H1 (cell line): Measurements from ENCODE around the gene NDUFA5. TPM values are rescaled to one million over a fixed set of nuclear protein-coding genes. Genes with fewer than 3 reads are reported as not detected.

Experiments
- CTCF ChIA-PET: fragments of 300-600 bp; sonication (Branson Sonifier 250); formaldehyde crosslinking; loops from one replicate; lab custom pipeline; 2021; ENCODE audit not compliant: partially characterized antibody; lab: Charles Lee
- POLR2A ChIA-PET: fragments of 300-600 bp; sonication (Branson Sonifier 250); formaldehyde crosslinking; loops from one replicate; lab custom pipeline; 2021; ENCODE audit warnings: inconsistent platforms; ENCODE audit not compliant: partially characterized antibody; lab: Charles Lee
- DNase-seq, 2 experiments: peaks; one replicate each; pipeline versions ENCODE4 v3.0.0 to v3.0.0-alpha.2; 2010 to 2022; ENCODE audit warnings: low spot score in 2 of 2, low read depth in 1 of 2, mixed read lengths in 1 of 2
- FAIRE-seq: peaks from 2 replicates; lab custom pipeline; 2011; peaks lifted over from hg19 to GRCh38; lab: Jason Lieb, UNC
- H2AFZ ChIP-seq: 2 replicates; pipeline ENCODE4 v1.8.1; 2012; ENCODE audit warnings: low read length, inconsistent platforms
- H2AK5ac ChIP-seq: 2 replicates; pipeline ENCODE4 v1.6.1; 2013; ENCODE audit warnings: low read depth, low read length
- H2BK120ac ChIP-seq: replicated peaks from 2 replicates; pipeline ENCODE3; 2013; ENCODE audit warnings: low read depth, low read length, inconsistent platforms
- H2BK12ac ChIP-seq: 2 replicates; pipeline ENCODE4 v1.6.1; 2013; ENCODE audit warnings: low read depth, low read length
- H2BK15ac ChIP-seq: 2 replicates; pipeline ENCODE4 v1.6.1; 2013; ENCODE audit warnings: low read length
- H2BK20ac ChIP-seq: 2 replicates; pipeline ENCODE4 v1.6.1; 2013; ENCODE audit warnings: low read length
- H2BK5ac ChIP-seq: 2 replicates; pipeline ENCODE4 v1.6.1; 2013; ENCODE audit warnings: low read depth, low read length
- H3K14ac ChIP-seq: 2 replicates; pipeline ENCODE4 v1.6.1; 2013; ENCODE audit warnings: inconsistent platforms; ENCODE audit not compliant: insufficient read length
- H3K18ac ChIP-seq: 2 replicates; pipeline ENCODE4 v1.6.1; 2013; ENCODE audit warnings: low read length; ENCODE audit errors: extremely low read depth
- H3K23ac ChIP-seq: 2 replicates; pipeline ENCODE4 v1.6.1; 2013; ENCODE audit warnings: inconsistent platforms; ENCODE audit not compliant: insufficient read length
- H3K23me2 ChIP-seq: 2 replicates; pipeline ENCODE4 v1.6.1; 2013; ENCODE audit warnings: low read depth, low read length
- H3K27ac ChIP-seq: 2 replicates; pipeline ENCODE4 v1.6.1; 2011; ENCODE audit warnings: low read depth, low read length, inconsistent platforms
- H3K27me3 ChIP-seq, 4 experiments: replicated peaks in 1 of 4; 1 replicate in 1 of 4; 2 replicates in 3 of 4; pipeline versions ENCODE4 v1.6.1 to v1.8.1; 2011 to 2013; ENCODE audit warnings: low read length in 3 of 4, mild to moderate bottlenecking in 3 of 4, inconsistent platforms in 2 of 4, mixed read lengths in 2 of 4, moderate library complexity in 1 of 4; ENCODE audit not compliant: control insufficient read depth in 3 of 4, insufficient read depth in 3 of 4; ENCODE audit errors: extremely low read depth in 1 of 4
- H3K36me3 ChIP-seq, 4 experiments: 2 replicates each; pipeline versions ENCODE4 v1.6.1 to v1.8.1; 2011 to 2013; ENCODE audit warnings: mild to moderate bottlenecking in 4 of 4, low read length in 3 of 4, moderate library complexity in 2 of 4, control low read depth in 1 of 4, inconsistent platforms in 1 of 4; ENCODE audit not compliant: insufficient read depth in 4 of 4, control insufficient read depth in 2 of 4
- H3K4ac ChIP-seq: replicated peaks from 2 replicates; pipeline ENCODE3; 2013; ENCODE audit warnings: low read length, low read depth, mixed read lengths, inconsistent platforms; ENCODE audit not compliant: insufficient read length
- H3K4me1 ChIP-seq, 4 experiments: replicated peaks in 1 of 4; 1 replicate in 1 of 4; 2 replicates in 3 of 4; pipeline versions ENCODE4 v1.6.1 to v1.8.1; 2011 to 2013; ENCODE audit warnings: low read length in 3 of 4, inconsistent platforms in 2 of 4, mixed read lengths in 1 of 4; ENCODE audit not compliant: insufficient read depth in 4 of 4, control insufficient read depth in 3 of 4
- H3K4me2 ChIP-seq, 2 experiments: 2 replicates each; pipeline versions ENCODE4 v1.6.1 to v1.8.1; 2011 to 2013; ENCODE audit warnings: low read depth in 2 of 2, low read length in 2 of 2, control low read depth in 1 of 2, inconsistent platforms in 1 of 2, mild to moderate bottlenecking in 1 of 2; ENCODE audit not compliant: insufficient read depth in 1 of 2
- H3K4me3 ChIP-seq, 4 experiments: fragments of 200-600, 300-600 bp in 1 of 4; sonication (generic), shearing (Covaris generic), sonication (Bioruptor Twin) in 1 of 4; 2 replicates each; pipeline versions ENCODE4 v1.5.1 to v1.8.1; 2011 to 2016; ENCODE audit warnings: low read length in 4 of 4, low read depth in 3 of 4, control low read depth in 2 of 4, inconsistent platforms in 2 of 4, mild to moderate bottlenecking in 2 of 4, mixed read lengths in 1 of 4, moderate library complexity in 1 of 4; ENCODE audit not compliant: insufficient read depth in 2 of 4; ENCODE audit errors: extremely low read depth in 1 of 4
- H3K56ac ChIP-seq: replicated peaks from 2 replicates; pipeline ENCODE3; 2013; ENCODE audit warnings: low read depth, mild to moderate bottlenecking, mixed read lengths, low read length, inconsistent platforms; ENCODE audit not compliant: insufficient read length
- H3K79me1 ChIP-seq: 2 replicates; pipeline ENCODE4 v1.6.1; 2013; ENCODE audit warnings: low read depth, low read length, control low read depth
- H3K79me2 ChIP-seq, 2 experiments: 2 replicates each; pipeline versions ENCODE4 v1.6.1 to v1.8.1; 2012 to 2013; ENCODE audit warnings: low read length in 2 of 2, mild to moderate bottlenecking in 2 of 2, inconsistent platforms in 1 of 2; ENCODE audit not compliant: insufficient read depth in 2 of 2, control insufficient read depth in 1 of 2
- H3K9ac ChIP-seq, 4 experiments: replicated peaks in 1 of 4; 1 replicate in 1 of 4; 2 replicates in 3 of 4; pipeline versions ENCODE4 v1.6.1 to v1.8.1; 2011 to 2013; ENCODE audit warnings: low read depth in 3 of 4, low read length in 3 of 4, control low read depth in 2 of 4, mild to moderate bottlenecking in 2 of 4, moderate library complexity in 2 of 4, inconsistent platforms in 1 of 4; ENCODE audit errors: extremely low read depth in 1 of 4
- H3K9me3 ChIP-seq, 2 experiments: 2 replicates each; pipeline versions ENCODE4 v1.6.1 to v1.8.1; 2012 to 2013; ENCODE audit warnings: mild to moderate bottlenecking in 2 of 2, moderate library complexity in 2 of 2, control low read depth in 1 of 2, inconsistent platforms in 1 of 2, low read depth in 1 of 2, low read length in 1 of 2, mixed read lengths in 1 of 2; ENCODE audit not compliant: insufficient read depth in 2 of 2
- H4K20me1 ChIP-seq, 2 experiments: replicated peaks in 1 of 2; 2 replicates each; pipeline versions ENCODE3 to v1.8.1; 2011 to 2013; ENCODE audit warnings: inconsistent platforms in 2 of 2, low read length in 2 of 2, mild to moderate bottlenecking in 1 of 2; ENCODE audit not compliant: insufficient read depth in 2 of 2, control insufficient read depth in 1 of 2
- H4K5ac ChIP-seq: 2 replicates; pipeline ENCODE4 v1.6.1; 2013; ENCODE audit warnings: low read length, low read depth, mixed read lengths, inconsistent platforms; ENCODE audit not compliant: insufficient read length
- H4K8ac ChIP-seq: 2 replicates; pipeline ENCODE4 v1.8.0; 2013; ENCODE audit warnings: mild to moderate bottlenecking, moderate library complexity, low read length, inconsistent platforms; ENCODE audit not compliant: insufficient read depth; ENCODE audit errors: extremely low read depth
- H4K91ac ChIP-seq: replicated peaks from 2 replicates; pipeline ENCODE3; 2013; ENCODE audit warnings: low read length, mixed read lengths, inconsistent platforms; ENCODE audit not compliant: insufficient read length
- RAD21 ChIP-seq, 2 experiments: IDR thresholded peaks in 1 of 2; conservative IDR thresholded peaks in 1 of 2; 2 replicates each; pipeline ENCODE4 v1.6.1; 2011; ENCODE audit warnings: low read depth in 2 of 2, low read length in 2 of 2, improper control_type of control experiment in 1 of 2, inconsistent platforms in 1 of 2, mild to moderate bottlenecking in 1 of 2, moderate library complexity in 1 of 2
- TAF1 ChIP-seq: IDR thresholded peaks from 2 replicates; pipeline ENCODE4 v1.6.1; 2011; ENCODE audit warnings: mild to moderate bottlenecking, low read depth, low read length
- WGBS, 2 experiments: shearing (Covaris generic) in 1 of 2; methylation state at CpG; one replicate each; pipeline versions ENCODE4 v1.1.6 to v1.1.7; 2013 to 2015; ENCODE audit warnings: low lambda C conversion rate in 2 of 2, mixed read lengths in 2 of 2, inconsistent platforms in 1 of 2, low coverage in 1 of 2, missing lambda C conversion rate in 1 of 2; ENCODE audit not compliant: insufficient replicate concordance in 2 of 2, insufficient coverage in 1 of 2, insufficient read length in 1 of 2; ENCODE audit errors: extremely low coverage in 1 of 2, missing lambda C conversion rate in 1 of 2; 5-methylcytosine and 5-hydroxymethylcytosine counted together
- polyA plus RNA-seq, 7 experiments: library from polyadenylated mRNA; depleted of rRNA in 3 of 7; stranded (reverse) in 5 of 7; unstranded in 2 of 7; fragments of >200 nt in 5 of 7; fragments of 200-250 nt in 2 of 7; gene quantifications; 1 replicate in 5 of 7; 2 replicates in 1 of 7; 4 replicates in 1 of 7; pipeline versions ENCODE4 v1.2.1 to v1.2.3, GENCODE V29; 2011 to 2013; ENCODE audit warnings: missing spikeins in 2 of 7, mixed read lengths in 2 of 7
- total RNA-seq: library from RNA; stranded (reverse); fragmentation: NEBNext Ultra II Directional; extraction: Animal tissue kit (Norgen Biotek cat#: 25700); gene quantifications from 2 replicates; pipeline ENCODE4 v1.2.1, GENCODE V29; 2021

Gene NDUFA5
- total and polyA plus RNA-seq, 2 of the 8 experiments (the other 6 are each of a cell fraction or from before 2014, with no cell fraction given) = 7.6 to 76.3 TPM

DNA sequence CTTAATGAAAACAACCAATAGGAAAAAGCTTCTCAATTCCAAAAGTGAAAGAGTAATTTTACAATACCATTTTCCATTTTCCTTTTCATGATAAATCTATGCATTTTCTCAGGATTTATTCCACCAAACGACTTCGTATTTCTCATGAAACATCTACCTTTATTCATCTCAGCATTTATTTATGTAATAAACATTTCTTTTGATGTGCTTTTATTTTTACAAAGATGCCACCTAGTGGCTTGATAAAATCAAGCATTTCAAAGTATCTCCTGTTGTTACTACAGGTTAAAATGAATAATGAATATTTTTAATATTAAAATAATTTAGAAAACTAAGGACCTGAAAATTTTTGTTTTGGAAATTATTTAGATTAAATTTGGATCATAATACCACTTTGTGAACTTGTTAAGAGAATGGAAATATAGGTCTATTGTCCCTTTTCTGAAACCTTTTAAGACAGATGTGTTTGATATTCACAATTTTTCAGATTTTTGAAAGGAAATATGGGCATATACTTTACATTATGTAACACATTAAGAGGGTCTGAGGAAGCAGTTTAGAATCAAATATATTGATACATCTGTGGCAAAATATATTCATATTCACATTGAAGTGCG lies 20.5 kb downstream of the NDUFA5 start:
- Histone ChIP-seq H2BK20ac (no peak overlapping the region), H3K14ac (no peak overlapping the region), H3K27me3 (peaks cover 0 to 2% (median 1%) of the 10 kb centered on the region in 4 experiments; a peak in 4 of 7 replicates), H3K23me2 (peaks cover 5% of the 10 kb centered on the region), H2BK120ac (no peak overlapping the region), H2BK15ac (no peak overlapping the region), H2BK5ac (no peak overlapping the region), H3K4me3 (no peak overlapping the region), H3K18ac (no peak overlapping the region), H3K56ac (no peak overlapping the region), H3K79me1 (no peaks in the 10 kb centered on the region), H3K27ac (no peak overlapping the region), H3K79me2 (no peaks in the 10 kb centered on the region), H4K91ac (no peak overlapping the region), H4K20me1 (no peaks in the 10 kb centered on the region), H2AFZ (no peak overlapping the region), H3K4ac (no peak overlapping the region), H3K9me3 (no peaks in the 10 kb centered on the region), H2AK5ac (no peak overlapping the region), H3K4me1 (peaks cover 0 to 3% (median 3%) of the 10 kb centered on the region in 4 experiments; a peak in 3 of 7 replicates), H3K23ac (no peak overlapping the region), H2BK12ac (no peak overlapping the region), H4K5ac (no peak overlapping the region), H3K9ac (no peak overlapping the region), H3K36me3 (no peaks in the 10 kb centered on the region; a peak in 1 of 8 replicates), H4K8ac (no peak overlapping the region), H3K4me2 (no peak overlapping the region)
- WGBS, 2 experiments = 68 to 100% methylated on average over 2 to 3 of the region's 3 CpGs
- ChIA-PET POLR2A (no interaction called here), CTCF (interaction anchor here (0.6 to 1.2 kb wide), 4 partner anchors 12 to 465 kb away, joined by 3 to 5 read pairs (median 3); no protein-coding TSS in a partner anchor)
- FAIRE-seq (no peak), DNase-seq (no peak)
- no peak for TF ChIP-seq TAF1
- TF ChIP-seq RAD21 (IDR thresholded peaks at IDR 0.05 in 1 of 2, conservative IDR thresholded peaks at IDR 0.05 in 1 of 2; ENCODE audit: low read depth in 2 of 2, low read length in 2 of 2) = peak in 1 of 2 experiments; percentile 16; a peak in 1 of 4 replicates
